Hematopoietic multipotent progenitor cell (in vitro differentiated cells): ENCODE data around the gene RUVBL2. TPM values are rescaled to one million over a fixed set of nuclear protein-coding genes. Genes with fewer than 3 reads are reported as not detected.
A peak's percentile ranks its signal among the peaks of the same experiment; 100 is the strongest.

Experiments
- DNase-seq, 3 donors: peaks; one replicate each; pipeline ENCODE4 v3.0.0-alpha.2; 2011 to 2015; ENCODE audit warnings: low read depth in 2 of 3, low spot score in 2 of 3
- total RNA-seq: library from RNA; depleted of rRNA; stranded (reverse); fragments of >200 nt; gene quantifications from one replicate; pipeline ENCODE4 v1.2.3, GENCODE V29; 2012

RUVBL2 gene
- 318 TPM for total RNA-seq

DNA sequence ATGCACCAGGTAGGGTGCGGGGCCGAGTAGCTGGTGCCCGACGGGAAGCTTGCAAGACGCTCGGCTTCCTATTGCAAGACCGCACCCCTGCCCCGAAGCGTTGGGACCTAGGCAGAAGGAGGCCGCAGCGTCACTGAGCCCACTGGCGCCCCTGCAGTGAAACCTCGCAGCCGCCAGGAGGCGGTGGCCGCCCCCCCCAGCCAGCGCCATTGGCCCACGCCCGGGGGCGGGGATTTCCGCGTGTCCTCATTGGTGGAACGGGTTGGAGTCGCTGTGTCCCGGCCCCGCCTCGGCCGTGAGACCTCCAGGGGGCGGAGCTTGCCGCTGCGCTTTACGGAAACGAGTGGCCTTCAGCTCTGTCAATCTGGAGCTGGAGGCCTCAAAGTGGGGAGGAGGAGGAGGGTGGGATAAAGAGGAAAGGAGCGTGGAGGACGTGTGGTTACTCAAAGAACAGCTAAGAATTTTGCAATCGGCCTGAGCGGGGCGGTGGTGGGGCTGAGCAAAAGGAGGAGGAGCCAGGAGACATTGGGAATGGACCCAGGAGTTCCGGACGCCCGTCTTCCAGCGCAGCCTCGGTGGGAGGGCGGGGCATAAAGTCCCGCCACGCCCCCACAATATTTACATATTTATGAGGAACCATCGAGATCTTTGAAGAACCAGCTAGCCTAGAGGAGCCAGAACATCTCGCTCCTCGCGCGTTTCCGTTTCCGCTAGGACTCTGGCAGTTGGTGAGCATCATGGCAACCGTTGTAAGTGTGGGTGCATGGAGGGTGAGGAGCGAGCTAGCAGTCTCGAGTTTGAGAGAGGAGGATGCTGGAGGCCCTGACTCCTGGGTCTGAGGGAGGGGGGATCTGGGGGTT lies at the start of gene RUVBL2, which contains the start of gene GYS1:
Gene RUVBL2 (plus strand): TSS at position 713 of the 860 bp plus-strand sequence. CDS start 25 bp downstream, at position 738.
Gene GYS1 (minus strand): TSS at position 135 of the 860 bp plus-strand sequence. CDS start 197 bp downstream, outside the sequence.
- DNase-seq: peak; percentile 96 to 100 (median 100)

- DNase-seq: no peak
Measured at GRCh38 chr19:48945415-48945814, 48.3 kb upstream of the RUVBL2 start.

- DNase-seq: no peak
Measured at GRCh38 chr19:48945817-48946216, 47.9 kb upstream of the RUVBL2 start.

- DNase-seq: no peak
Measured at GRCh38 chr19:48946463-48947257, 47.0 kb upstream of the RUVBL2 start.

DNA sequence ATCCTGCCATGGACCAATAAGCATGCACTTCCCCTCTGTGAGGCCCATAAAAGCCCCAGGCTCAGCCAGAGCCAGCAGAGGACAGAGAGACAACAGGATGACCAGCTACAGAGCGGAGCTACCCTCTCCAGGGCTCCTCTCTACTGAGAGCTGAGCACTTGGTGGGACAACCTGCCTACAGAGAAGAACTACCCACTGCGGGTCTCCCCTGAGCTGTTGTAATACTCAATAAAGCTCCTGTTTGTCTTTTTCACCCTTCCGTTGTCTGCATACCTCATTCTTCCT lies 46.5 kb upstream of the RUVBL2 start:
- DNase-seq: no peak

- DNase-seq: peak in 1 of 3 donors; percentile 21
Measured at GRCh38 chr19:48950159-48950558, 43.5 kb upstream of the RUVBL2 start.

DNA sequence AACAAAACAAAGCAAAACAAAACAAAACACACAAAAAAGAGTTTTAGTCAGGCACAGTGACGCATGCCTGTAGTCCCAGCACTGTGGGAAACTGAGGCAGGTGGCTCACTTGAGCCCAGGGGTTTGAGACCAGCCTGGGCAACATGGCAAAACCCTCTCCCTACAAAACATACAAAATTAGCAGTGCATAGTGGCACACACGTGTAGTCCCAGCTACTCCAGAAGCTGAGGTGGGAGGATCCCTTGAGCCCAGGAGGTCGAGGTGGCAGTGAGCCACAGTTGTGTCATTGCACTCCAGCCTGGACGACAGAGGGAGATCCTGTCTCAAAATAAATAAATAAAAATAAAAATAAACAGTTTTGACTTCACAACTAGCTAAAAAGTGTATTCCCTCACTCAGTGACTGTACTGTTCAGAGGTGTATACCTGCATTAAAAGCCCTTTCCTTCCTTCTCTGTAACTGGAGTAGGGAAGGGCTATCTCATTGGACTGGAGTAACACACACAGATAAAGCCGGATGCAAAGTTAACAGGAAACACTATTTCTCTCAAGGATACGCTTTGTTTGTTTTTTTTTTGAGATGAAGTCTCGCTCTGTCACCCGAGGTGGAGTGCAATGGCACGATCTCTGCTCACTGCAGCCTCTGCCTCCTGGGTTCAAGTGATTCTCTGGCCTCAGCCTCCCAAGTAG lies 42.7 kb upstream of the RUVBL2 start:
- DNase-seq: no peak

DNA sequence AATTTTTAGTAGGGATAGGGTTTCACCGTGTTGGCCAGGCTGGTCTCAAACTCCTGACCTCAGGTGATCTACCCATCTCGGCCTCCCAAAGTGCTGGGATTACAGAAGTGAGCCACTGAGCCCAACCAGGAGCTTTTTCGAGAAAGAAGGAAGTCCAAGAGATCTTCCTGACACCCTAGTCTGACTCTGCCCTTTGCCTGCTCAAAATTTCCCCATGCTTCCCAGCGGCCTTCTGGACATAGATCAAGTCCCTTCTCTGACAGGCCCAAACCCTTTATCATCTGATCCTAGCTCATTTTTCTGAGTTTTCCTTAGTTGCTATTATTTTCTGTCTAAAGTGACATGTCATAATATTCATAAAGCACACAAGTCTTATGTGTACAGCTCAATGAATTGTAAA lies 40.5 kb upstream of the RUVBL2 start:
- no peak for DNase-seq

GRCh38 chr19:48953990-48954594 lies 39.6 kb upstream of the RUVBL2 start:
- DNase-seq: no peak

DNA sequence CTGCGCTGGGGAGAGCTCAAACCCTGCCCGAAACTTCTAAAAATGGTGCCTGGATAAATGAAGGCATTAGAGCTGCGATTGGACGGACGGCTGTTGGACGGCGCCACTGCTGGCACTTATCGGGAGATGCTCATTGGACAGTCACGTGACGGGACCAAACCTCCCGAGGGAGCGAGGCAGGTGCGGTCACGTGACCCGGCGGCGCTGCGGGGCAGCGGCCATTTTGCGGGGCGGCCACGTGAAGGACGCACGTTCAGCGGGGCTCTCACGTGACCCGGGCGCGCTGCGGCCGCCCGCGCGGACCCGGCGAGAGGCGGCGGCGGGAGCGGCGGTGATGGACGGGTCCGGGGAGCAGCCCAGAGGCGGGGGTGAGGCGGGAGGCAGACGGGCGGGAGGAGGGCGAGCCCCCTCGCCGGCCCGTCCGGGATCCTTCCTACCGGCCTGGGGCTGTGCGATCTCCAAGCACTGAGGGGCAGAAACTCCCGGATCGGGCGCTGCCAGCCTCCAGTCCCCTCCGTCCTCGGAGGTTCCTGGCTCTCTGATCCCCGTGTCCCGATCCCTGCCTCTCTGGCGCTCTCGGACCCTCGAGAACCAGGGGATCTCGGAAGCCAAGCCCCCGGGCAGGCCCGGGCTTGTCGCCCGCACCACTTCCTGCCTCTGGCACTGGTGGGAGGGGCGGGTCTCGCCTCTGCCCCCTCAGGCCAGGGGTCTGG lies 38.9 kb upstream of the RUVBL2 start, which contains the start of gene BAX:
Gene BAX (plus strand): TSS at position 281 of the 713 bp plus-strand sequence. CDS start 54 bp downstream, at position 335.
- peak; percentile 71 to 88 (median 86) for DNase-seq

- no peak for DNase-seq
Measured at GRCh38 chr19:48955308-48955958, 38.3 kb upstream of the RUVBL2 start.

DNA sequence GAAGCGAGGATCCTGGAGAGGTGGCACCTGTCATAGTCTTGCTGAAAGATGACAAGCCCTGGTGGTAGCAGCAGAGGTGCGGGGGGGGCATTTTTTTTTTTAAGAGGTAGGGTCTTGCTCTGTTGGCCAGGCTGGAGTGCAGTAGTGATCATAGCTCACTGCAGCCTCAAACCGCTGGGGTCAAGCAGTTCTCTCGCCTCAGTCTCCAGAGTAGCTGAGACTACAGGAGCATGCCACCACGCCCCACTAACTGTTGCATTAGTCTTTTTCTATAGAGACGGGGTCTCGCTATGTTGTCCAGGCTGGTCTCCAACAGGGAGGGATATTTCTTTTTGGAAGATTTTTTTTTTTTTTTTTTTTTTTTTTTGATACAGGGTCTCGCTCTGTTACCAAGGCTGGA lies 35.7 kb upstream of the RUVBL2 start:
- DNase-seq: no peak

- peak in 1 of 3 donors; percentile 25 for DNase-seq
Measured at GRCh38 chr19:48959341-48960239, 34.1 kb upstream of the RUVBL2 start.

DNA sequence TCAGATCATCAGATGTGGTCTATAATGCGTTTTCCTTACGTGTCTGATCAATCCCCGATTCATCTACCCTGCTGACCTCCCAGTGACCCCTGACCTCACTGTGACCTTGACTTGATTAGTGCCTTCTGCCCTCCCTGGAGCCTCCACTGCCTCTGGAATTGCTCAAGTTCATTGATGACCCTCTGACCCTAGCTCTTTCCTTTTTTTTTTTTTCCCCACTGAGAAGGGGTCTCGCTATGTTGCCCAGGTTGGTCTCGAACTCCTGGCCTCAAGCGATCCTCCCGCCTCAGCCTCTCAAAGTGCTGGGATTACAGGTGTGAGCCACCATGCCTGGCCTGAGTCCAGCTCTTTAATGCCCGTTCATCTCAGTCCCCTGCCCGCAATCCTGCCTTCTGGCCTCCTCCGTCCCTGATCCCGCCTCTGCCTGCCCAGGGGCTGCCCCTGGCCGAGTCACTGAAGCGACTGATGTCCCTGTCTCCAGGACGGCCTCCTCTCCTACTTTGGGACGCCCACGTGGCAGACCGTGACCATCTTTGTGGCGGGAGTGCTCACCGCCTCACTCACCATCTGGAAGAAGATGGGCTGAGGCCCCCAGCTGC lies 32.5 kb upstream of the RUVBL2 start:
- no peak for DNase-seq

DNA sequence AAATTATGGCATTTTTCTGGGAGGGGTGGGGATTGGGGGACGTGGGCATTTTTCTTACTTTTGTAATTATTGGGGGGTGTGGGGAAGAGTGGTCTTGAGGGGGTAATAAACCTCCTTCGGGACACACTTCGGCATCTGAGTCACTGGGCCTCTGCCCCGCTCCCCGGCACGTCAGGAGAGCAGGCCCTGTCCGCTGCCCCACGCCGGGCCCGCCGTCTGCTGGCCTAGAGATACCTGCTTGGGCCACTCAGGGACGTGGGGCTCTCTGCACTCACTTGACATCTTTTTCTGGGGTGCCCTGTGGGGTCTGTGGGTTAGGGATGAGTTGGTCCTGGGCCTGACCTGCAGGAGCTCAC lies 32.0 kb upstream of the RUVBL2 start:
- no peak for DNase-seq

DNA sequence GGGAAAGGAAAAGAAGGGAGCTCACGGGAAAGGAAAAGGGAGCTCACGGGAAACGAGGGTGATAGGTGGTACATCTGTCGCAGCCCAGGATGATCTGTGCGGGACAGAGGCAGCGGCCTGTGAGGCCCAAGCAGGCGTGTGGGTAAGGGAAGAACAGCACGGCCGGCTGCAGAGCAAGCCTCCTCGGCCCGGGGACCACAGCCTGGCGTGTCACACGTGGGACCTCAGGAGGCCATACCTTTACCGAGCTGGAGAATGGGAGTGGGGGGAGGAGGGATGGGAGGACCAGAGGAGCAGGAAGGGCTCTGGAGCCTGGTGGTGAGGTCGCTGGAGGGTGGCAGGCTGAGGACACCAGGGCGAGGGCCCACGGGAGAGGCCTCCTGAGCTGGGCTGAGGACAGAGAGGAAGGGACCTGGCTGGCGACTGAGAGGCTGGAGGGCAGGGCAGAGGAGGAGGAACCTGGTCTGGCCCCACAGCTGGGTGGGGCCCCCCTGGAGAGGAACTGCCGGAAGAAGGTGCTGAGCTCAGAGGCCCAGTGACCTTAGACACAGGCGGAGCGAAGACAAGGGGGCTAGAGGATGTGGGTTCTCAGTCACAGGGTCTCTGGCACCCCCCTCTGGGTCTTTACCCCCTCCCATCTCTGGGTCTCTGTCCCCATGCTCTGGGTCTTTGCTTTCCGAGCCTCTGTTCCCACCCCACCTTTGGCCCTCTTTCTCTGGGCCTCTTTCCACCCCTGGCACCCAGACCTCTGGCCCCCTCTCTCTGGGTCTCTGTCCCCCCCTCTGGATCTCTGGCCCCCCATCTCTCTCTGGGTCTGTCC lies 31.4 kb upstream of the RUVBL2 start:
- DNase-seq: peak in 2 of 3 donors; percentile 75 to 82

DNA sequence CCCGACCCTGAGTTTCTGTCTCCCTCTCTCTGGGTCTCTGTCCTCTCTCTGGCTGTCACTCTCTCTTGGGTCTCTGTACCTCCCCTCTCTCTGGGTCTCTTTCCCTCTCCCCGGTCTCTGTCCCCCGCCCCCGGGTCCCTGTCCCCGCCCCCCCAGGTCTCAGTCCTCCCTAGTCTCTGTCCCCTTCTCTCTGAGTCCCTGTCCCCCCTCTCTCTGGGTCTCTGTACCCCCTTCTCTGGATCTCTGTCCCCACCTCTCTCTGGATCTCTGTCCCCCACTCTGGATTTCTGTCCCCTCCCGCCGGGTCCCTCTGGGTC lies 30.9 kb upstream of the RUVBL2 start:
- DNase-seq: no peak
